Endothelial cell of umbilical vein (primary cell): ENCODE measurements around the gene MPND.

Experiments
- CTCF ChIP-seq, 2 donors: IDR thresholded peaks; 1 replicate in 1 of 2; 2 replicates in 1 of 2; pipeline ENCODE4 v1.5.1; 2011; ENCODE audit warnings: low read length in 2 of 2, mild to moderate bottlenecking in 2 of 2, moderate library complexity in 2 of 2, control low read depth in 1 of 2, inconsistent platforms in 1 of 2, low read depth in 1 of 2; ENCODE audit not compliant: insufficient read depth in 1 of 2; ENCODE audit errors: extremely low read depth in 1 of 2
- POLR2A ChIP-seq: IDR thresholded peaks from 2 replicates; pipeline ENCODE4 v1.6.1; 2012; ENCODE audit warnings: low read depth, mild to moderate bottlenecking, control low read depth, low read length

- TF ChIP-seq POLR2A (no peak), CTCF (IDR thresholded peaks at IDR 0.05; ENCODE audit: extremely low read depth in 1 of 2, insufficient read depth in 1 of 2, low read depth in 1 of 2, low read length in 2 of 2) (peak; percentile 9 to 26)
Observed at GRCh38 chr19:4362831-4363545, 19.6 kb downstream of the MPND start.
